HG03469 (cell line): Measurements from ENCODE around the gene MAP7D3.
A peak's percentile ranks its signal among the peaks of the same experiment; 100 is the strongest.
"Not testable (repeated sequence)": the region's sequence is repeated elsewhere in the genome, so short reads cannot be mapped to it uniquely, and the experiment has no call there.

Source experiments
- ATAC-seq: cut with Tn5 transposase; IDR thresholded peaks from one replicate; pipeline ENCODE4 v1.9.1; 2021; ENCODE audit warnings: mild to moderate bottlenecking, moderate library complexity, moderate number of reproducible peaks; ENCODE audit not compliant: unreplicated experiment

The MAP7D3 gene

GRCh38 chrX:136256026-136256425, 4.8 kb upstream of the MAP7D3 start:
- ATAC-seq: no peak

- no peak for ATAC-seq
These were observed 4.3 kb upstream of the MAP7D3 start for GRCh38 chrX:136255541-136255940.

GRCh38 chrX:136250191-136251040, 784 bp downstream of the MAP7D3 start:
- peak; percentile 16 for ATAC-seq

GRCh38 chrX:136246201-136246600, 5.0 kb downstream of the MAP7D3 start:
- no peak for ATAC-seq

- ATAC-seq: not testable (repeated sequence)
These were observed 13.4 kb downstream of the MAP7D3 start for GRCh38 chrX:136237849-136238248.

GRCh38 chrX:136237074-136237473, 14.1 kb downstream of the MAP7D3 start:
- no peak for ATAC-seq

- peak; percentile 62 for ATAC-seq
These were observed 22.4 kb downstream of the MAP7D3 start for GRCh38 chrX:136228839-136229207.

GRCh38 chrX:136227948-136228838, 23.0 kb downstream of the MAP7D3 start:
- ATAC-seq: peak; percentile 51

GRCh38 chrX:136227074-136227473, 24.1 kb downstream of the MAP7D3 start:
- no peak for ATAC-seq

- no peak for ATAC-seq
These were observed 29.2 kb downstream of the MAP7D3 start for GRCh38 chrX:136221851-136222513.

- no peak for ATAC-seq
These were observed 30.2 kb downstream of the MAP7D3 start for GRCh38 chrX:136220951-136221350.

- ATAC-seq: no peak
These were observed 30.7 kb downstream of the MAP7D3 start for GRCh38 chrX:136220540-136220939.

- ATAC-seq: no peak
These were observed 31.3 kb downstream of the MAP7D3 start for GRCh38 chrX:136219893-136220292.

GRCh38 chrX:136215559-136215958, 35.6 kb downstream of the MAP7D3 start:
- ATAC-seq: no peak

- no peak for ATAC-seq
These were observed 36.6 kb downstream of the MAP7D3 start for GRCh38 chrX:136214551-136214950.

GRCh38 chrX:136212557-136213111, 38.6 kb downstream of the MAP7D3 start:
- ATAC-seq: no peak

GRCh38 chrX:136211766-136212556, 39.2 kb downstream of the MAP7D3 start:
- no peak for ATAC-seq

GRCh38 chrX:136210806-136211205, 40.4 kb downstream of the MAP7D3 start:
- no peak for ATAC-seq

GRCh38 chrX:136210243-136210642, 41.0 kb downstream of the MAP7D3 start:
- ATAC-seq: peak; percentile 46

GRCh38 chrX:136209751-136210150, 41.4 kb downstream of the MAP7D3 start:
- no peak for ATAC-seq
